Neural cell (in vitro differentiated cells): ENCODE results near the gene HECW1.

ENCODE experiments used
- EP300 ChIP-seq: fragments of 450-650 bp; conservative IDR thresholded peaks from 2 replicates; pipeline ENCODE4 v1.6.1; 2014; ENCODE audit warnings: antibody characterized with exemption, mild to moderate bottlenecking, moderate library complexity; ENCODE audit not compliant: poor library complexity, severe bottlenecking
- EZH2 ChIP-seq: fragments of 200-600, 300-800 bp; shearing (Covaris generic), sonication (generic); IDR thresholded peaks from 2 replicates; pipeline ENCODE4 v1.6.1; 2014; ENCODE audit warnings: antibody characterized with exemption, low read length, borderline replicate concordance, mild to moderate bottlenecking; ENCODE audit not compliant: insufficient read depth, poor library complexity, severe bottlenecking
- MXI1 ChIP-seq: fragments of 450-650 bp; conservative IDR thresholded peaks from 2 replicates; pipeline ENCODE4 v1.6.1; 2014; ENCODE audit warnings: antibody characterized with exemption, mild to moderate bottlenecking; ENCODE audit not compliant: poor library complexity, severe bottlenecking
- POLR2AphosphoS5 ChIP-seq: IDR thresholded peaks from 2 replicates; pipeline ENCODE4 v1.6.1; 2012
- RAD21 ChIP-seq: fragments of 450-650 bp; conservative IDR thresholded peaks from 2 replicates; pipeline ENCODE4 v1.6.1; 2014; ENCODE audit warnings: antibody characterized with exemption, mild to moderate bottlenecking, moderate library complexity
- REST ChIP-seq: IDR thresholded peaks from 2 replicates; pipeline ENCODE4 v1.6.1; 2012; ENCODE audit warnings: borderline replicate concordance
- SMC3 ChIP-seq: fragments of 450-650 bp; conservative IDR thresholded peaks from 2 replicates; pipeline ENCODE4 v1.6.1; 2014; ENCODE audit warnings: antibody characterized with exemption, mild to moderate bottlenecking, moderate library complexity; ENCODE audit not compliant: poor library complexity
- TF ChIP-seq, protein P1 (sequence below): fragments of 450-650 bp; IDR thresholded peaks from 2 replicates; pipeline ENCODE4 v1.5.1; 2014; ENCODE audit warnings: antibody characterized with exemption, mild to moderate bottlenecking, moderate library complexity; ENCODE audit not compliant: poor library complexity, severe bottlenecking

DNA sequence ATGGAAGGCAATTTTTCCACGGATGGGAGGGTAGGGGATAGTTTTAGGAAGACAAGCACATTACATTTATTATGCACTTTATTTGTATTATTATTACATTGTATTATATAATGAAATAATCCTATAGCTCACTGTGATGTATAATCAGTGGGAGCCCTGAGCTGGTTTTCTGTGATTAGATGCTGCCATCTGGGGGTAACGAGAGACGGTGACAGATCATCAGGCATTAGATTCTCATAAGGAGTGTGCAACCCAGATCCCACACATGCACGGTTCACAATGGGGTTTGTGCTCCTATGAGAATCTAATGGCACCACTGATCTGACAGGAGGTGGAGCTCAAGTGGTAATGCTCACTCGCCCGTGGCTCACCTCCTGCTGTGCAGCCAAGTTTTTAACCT, 366.6 kb downstream of the HECW1 start:
- TF ChIP-seq POLR2AphosphoS5 = no peak
- TF ChIP-seq, protein P1, sequence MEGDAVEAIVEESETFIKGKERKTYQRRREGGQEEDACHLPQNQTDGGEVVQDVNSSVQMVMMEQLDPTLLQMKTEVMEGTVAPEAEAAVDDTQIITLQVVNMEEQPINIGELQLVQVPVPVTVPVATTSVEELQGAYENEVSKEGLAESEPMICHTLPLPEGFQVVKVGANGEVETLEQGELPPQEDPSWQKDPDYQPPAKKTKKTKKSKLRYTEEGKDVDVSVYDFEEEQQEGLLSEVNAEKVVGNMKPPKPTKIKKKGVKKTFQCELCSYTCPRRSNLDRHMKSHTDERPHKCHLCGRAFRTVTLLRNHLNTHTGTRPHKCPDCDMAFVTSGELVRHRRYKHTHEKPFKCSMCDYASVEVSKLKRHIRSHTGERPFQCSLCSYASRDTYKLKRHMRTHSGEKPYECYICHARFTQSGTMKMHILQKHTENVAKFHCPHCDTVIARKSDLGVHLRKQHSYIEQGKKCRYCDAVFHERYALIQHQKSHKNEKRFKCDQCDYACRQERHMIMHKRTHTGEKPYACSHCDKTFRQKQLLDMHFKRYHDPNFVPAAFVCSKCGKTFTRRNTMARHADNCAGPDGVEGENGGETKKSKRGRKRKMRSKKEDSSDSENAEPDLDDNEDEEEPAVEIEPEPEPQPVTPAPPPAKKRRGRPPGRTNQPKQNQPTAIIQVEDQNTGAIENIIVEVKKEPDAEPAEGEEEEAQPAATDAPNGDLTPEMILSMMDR = no peak
- no peak for TF ChIP-seq RAD21
- TF ChIP-seq EZH2 = no peak
- no peak for TF ChIP-seq EP300
- TF ChIP-seq MXI1 = no peak
- TF ChIP-seq REST = no peak
- TF ChIP-seq SMC3 = no peak
